PFSK-1 (cell line): ENCODE data around the gene WDR31.

ENCODE experiments used
- FOXP2 ChIP-seq: optimal IDR thresholded peaks from 2 replicates; pipeline ENCODE3; 2011; ENCODE audit warnings: borderline replicate concordance, control low read depth, inconsistent platforms; ENCODE audit not compliant: insufficient read depth; ENCODE audit errors: extremely low read length, extremely low read depth
- POLR2AphosphoS5 ChIP-seq: IDR thresholded peaks from 2 replicates; pipeline ENCODE4 v1.6.1; 2012; ENCODE audit warnings: low read depth, mild to moderate bottlenecking, control low read depth, low read length, moderate library complexity
- REST ChIP-seq, 2 experiments: IDR thresholded peaks; 2 replicates each; pipeline versions ENCODE4 v1.6.1 to v1.8.0; 2011 to 2012; ENCODE audit warnings: low read depth in 2 of 2, low read length in 2 of 2, control low read depth in 1 of 2, inconsistent platforms in 1 of 2, mild to moderate bottlenecking in 1 of 2, moderate library complexity in 1 of 2; ENCODE audit not compliant: insufficient read depth in 1 of 2
- SIN3A ChIP-seq: IDR thresholded peaks from 2 replicates; pipeline ENCODE4 v1.6.1; 2012; ENCODE audit warnings: mild to moderate bottlenecking, low read length, moderate library complexity, borderline replicate concordance; ENCODE audit not compliant: insufficient read depth
- TAF1 ChIP-seq: IDR thresholded peaks from 2 replicates; pipeline ENCODE4 v1.6.1; 2012; ENCODE audit warnings: low read length, control low read depth, borderline replicate concordance; ENCODE audit not compliant: insufficient read depth

WDR31 gene

GRCh38 chr9:113370806-113371325, 30.8 kb upstream of the WDR31 start:
- no peak for TF ChIP-seq TAF1

- no peak for TF ChIP-seq TAF1
- TF ChIP-seq SIN3A = no peak
Observed at GRCh38 chr9:113369855-113370140, 29.7 kb upstream of the WDR31 start.

DNA sequence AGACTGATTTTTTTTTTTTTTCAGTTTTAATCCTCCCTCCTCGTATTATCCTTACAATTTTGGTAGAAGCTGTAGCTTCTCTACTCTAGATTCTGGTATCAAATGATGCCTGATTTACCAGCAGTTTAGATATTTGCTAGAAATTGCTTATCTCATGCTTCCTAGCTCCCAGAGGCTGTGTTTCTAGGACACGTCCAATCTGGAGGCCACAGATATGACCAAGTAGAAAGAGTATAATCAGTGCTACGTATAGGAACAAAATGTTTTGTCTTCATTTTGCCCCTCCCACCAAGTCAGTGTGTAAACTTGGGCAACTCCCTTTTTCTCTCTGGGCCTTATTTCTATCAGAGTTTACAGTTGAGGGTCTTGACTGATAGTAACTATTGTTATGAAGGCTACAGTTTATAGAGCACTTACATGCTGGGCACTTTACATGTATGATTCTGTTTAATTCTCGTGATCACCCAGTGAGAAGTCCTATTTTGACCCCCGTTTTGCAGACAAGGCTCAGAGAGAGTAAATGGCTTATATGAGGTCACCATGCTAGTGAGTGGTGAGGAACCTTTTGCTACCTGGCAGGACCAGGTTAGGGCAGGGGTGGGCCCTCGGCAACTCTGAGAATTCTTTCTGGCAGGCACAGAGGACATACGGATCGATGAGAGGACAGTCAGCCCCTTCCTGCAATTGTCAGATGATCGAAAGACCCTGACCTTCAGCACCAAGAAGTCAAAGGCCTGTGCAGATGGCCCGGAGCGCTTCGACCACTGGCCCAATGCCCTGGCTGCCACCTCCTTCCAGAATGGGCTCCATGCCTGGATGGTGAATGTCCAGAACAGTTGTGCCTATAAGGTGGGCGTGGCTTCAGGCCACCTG, 29.1 kb upstream of the WDR31 start:
- TF ChIP-seq REST (IDR thresholded peaks at IDR 0.05; ENCODE audit: insufficient read depth in 1 of 2, low read depth in 2 of 2, low read length in 2 of 2) (no peak), FOXP2 (no peak), POLR2AphosphoS5 (no peak), TAF1 (no peak), SIN3A (no peak)

DNA sequence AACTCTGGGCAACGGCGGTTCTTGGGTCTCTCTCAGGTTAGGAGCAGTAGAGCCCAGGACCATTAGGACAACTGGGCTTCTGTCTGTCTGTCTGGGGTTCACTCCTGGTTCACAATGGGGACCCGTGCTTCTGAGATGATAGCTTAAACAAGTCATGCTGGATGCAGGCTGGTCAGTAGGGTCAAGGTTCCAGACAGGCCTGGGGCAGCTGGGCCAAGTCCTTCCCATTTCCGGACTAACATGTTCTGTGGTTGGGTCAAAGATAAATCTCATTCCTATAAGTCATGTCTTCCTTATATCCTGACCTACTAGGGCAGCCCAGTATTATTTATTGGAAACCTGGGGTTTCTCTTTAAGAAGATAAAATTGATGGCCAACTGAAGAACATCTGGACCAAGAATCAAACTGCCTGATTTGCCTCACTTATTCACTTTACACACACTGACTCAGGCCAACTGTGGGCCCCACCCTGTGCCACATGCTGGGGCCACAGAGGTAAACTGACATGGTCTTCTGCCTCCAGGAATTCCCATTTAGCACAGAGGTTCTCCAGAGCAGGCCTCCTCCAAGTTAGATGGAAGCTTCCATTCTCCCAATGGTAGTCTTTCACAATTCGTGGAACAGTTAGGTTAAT, 28.4 kb upstream of the WDR31 start:
- TF ChIP-seq FOXP2 (no peak), REST (IDR thresholded peaks at IDR 0.05; ENCODE audit: insufficient read depth in 1 of 2, low read depth in 2 of 2, low read length in 2 of 2) (no peak), POLR2AphosphoS5 (no peak), TAF1 (no peak), SIN3A (no peak)

GRCh38 chr9:113364951-113365350, 24.9 kb upstream of the WDR31 start:
- TF ChIP-seq FOXP2 (no peak), TAF1 (no peak), REST (IDR thresholded peaks at IDR 0.05; ENCODE audit: insufficient read depth in 1 of 2, low read depth in 2 of 2, low read length in 2 of 2) (no peak)

GRCh38 chr9:113363336-113363735, 23.3 kb upstream of the WDR31 start:
- TF ChIP-seq SIN3A = no peak
- TF ChIP-seq FOXP2 = no peak
- TF ChIP-seq TAF1 = no peak
- no peak for TF ChIP-seq POLR2AphosphoS5
- TF ChIP-seq REST (IDR thresholded peaks at IDR 0.05; ENCODE audit: insufficient read depth in 1 of 2, low read depth in 2 of 2, low read length in 2 of 2) = no peak
